ENCODE data around the gene NPAS3. TPM values are rescaled to one million over a fixed set of nuclear protein-coding genes. Genes with fewer than 3 reads are reported as not detected.

Gene NPAS3
- total and polyA plus RNA-seq, 7 donors, result 0.04 to 1.5 (median 0.39) TPM

DNA sequence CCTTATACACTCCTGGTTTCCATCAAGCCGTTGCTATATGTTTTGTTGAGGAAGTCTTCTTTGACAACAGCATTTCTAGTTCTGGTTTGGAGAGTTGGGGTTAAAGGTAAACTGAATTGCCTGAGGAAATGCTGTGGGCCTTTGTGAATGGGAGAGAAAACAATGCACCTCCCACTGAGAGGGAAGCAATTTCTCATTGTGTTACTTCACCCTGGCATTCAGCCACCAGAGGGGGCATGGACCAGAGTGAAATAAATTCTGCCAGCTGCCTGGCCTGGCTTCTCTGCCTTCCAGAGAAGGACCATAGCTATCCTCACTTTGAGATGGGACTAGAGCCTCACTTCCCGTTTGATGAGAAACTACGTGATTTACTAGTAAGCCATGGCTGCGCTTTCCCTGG is 536.9 kb downstream of the NPAS3 start:
- intact Hi-C loops (cut with DNase I), result no loop called here
- no peak for ATAC-seq
- H3K27ac ChIP-seq, result no peak overlapping the region
- WGBS, 3 donors, result 46 to 63% (median 51%) methylated on average over 4 of the region's 4 CpGs
- TF ChIP-seq, protein P1, sequence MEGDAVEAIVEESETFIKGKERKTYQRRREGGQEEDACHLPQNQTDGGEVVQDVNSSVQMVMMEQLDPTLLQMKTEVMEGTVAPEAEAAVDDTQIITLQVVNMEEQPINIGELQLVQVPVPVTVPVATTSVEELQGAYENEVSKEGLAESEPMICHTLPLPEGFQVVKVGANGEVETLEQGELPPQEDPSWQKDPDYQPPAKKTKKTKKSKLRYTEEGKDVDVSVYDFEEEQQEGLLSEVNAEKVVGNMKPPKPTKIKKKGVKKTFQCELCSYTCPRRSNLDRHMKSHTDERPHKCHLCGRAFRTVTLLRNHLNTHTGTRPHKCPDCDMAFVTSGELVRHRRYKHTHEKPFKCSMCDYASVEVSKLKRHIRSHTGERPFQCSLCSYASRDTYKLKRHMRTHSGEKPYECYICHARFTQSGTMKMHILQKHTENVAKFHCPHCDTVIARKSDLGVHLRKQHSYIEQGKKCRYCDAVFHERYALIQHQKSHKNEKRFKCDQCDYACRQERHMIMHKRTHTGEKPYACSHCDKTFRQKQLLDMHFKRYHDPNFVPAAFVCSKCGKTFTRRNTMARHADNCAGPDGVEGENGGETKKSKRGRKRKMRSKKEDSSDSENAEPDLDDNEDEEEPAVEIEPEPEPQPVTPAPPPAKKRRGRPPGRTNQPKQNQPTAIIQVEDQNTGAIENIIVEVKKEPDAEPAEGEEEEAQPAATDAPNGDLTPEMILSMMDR (IDR thresholded peaks at IDR 0.05), result no peak
- H3K4me3 ChIP-seq, result no peak overlapping the region
- no peaks in the 10 kb centered on the region for H3K9me3 ChIP-seq
- H3K27me3 ChIP-seq (ENCODE audit: insufficient read depth in 3 of 3, low read length in 2 of 3), result no peaks in the 10 kb centered on the region
- no peak for DNase-seq
- H3K36me3 ChIP-seq (ENCODE audit: insufficient read depth in 1 of 2, low read depth in 1 of 2), result no peaks in the 10 kb centered on the region
- no peaks in the 10 kb centered on the region for H3K4me1 ChIP-seq

DNA sequence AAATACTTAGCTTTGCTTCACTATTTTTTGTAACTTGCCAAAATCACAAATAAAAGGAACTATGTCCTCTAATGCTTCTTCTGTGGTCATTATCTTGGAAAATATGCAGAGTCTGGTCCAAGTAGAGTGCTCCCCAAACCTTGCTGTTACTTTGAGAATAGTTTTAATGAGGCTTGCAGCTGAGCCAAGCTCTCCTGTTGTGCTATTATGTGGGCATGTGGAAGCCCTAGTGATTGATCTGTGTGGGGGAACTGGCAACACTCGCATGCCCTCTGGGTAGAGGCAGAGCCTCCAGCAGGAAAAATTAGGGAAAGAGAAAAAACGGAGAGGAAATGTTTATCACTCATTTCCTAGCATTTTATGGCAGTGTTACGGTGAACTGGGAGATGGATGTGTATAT is 539.1 kb downstream of the NPAS3 start:
- Histone ChIP-seq H3K4me3 (no peak overlapping the region), H3K4me1 (no peaks in the 10 kb centered on the region), H3K9me3 (no peaks in the 10 kb centered on the region), H3K27me3 (ENCODE audit: insufficient read depth in 3 of 3, low read length in 2 of 3) (no peaks in the 10 kb centered on the region), H3K36me3 (ENCODE audit: insufficient read depth in 1 of 2, low read depth in 1 of 2) (no peaks in the 10 kb centered on the region), H3K27ac (no peak overlapping the region)
- no peak for DNase-seq
- intact Hi-C loops (cut with DNase I), result no loop called here
- TF ChIP-seq, protein P1 (IDR thresholded peaks at IDR 0.05), result no peak
- ATAC-seq, result no peak
- 68 to 76% (median 69%) methylated on average over 3 of the region's 3 CpGs for WGBS, 3 donors

DNA sequence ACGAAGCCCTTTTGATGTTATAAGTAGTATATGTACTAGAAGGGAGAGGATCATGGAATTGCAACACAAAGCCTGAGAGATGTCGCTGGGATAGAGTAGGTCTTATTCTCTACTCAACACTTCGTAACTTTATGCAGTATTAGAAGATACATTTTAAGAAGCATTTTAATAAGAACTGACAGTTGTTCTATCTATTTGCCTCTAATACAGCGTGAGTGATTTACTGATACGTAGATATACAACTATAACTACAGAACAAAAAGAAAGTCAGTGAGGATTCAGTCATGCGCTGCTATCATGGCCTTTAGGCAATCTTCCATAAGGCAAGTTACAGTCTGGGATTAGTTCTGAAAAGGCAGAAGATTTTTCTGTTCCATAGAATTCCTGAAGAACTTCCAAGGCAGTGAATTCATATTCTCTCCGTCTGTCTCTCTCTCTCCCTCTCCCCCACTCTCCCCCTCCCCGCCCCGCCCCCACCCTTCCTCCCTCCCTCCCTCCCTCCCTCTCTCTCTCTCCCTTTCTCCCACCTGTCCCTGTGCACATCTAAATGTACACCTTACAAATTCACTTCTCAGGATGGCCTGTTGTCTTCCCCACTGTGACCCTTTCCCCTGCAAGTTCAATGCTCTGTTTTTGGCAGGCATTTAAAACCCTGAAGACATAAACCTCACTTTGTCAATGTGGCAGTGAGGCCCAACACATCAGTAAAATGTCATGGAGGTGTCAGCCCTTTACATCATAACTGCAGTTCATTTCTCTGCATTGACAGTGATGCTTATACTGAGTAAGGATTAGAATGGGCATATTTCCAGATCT is 541.6 kb downstream of the NPAS3 start:
- intact Hi-C loops (cut with DNase I), result no loop called here

DNA sequence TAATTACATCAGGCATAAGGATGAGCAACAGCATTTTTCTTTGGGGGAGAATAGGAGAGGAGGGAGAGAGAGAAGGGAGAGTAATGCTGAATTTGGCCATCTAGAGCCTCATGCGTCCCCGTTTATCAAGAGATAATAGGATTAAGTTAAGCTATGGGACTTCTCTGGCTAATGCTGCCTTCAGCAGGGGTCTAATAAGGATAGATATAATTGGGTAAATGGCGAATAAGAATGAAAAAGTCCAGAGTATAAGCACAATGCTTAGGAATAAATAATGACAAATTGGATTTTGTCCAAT is 542.2 kb downstream of the NPAS3 start:
- H3K27ac ChIP-seq, result no peak overlapping the region
- no peak for ATAC-seq
- H3K27me3 ChIP-seq (ENCODE audit: insufficient read depth in 3 of 3, low read length in 2 of 3), result no peaks in the 10 kb centered on the region
- H3K9me3 ChIP-seq, result no peaks in the 10 kb centered on the region
- H3K4me3 ChIP-seq, result no peak overlapping the region
- 88 to 90% (median 88%) methylated on average over 3 of the region's 3 CpGs for WGBS, 3 donors
- H3K4me1 ChIP-seq, result no peaks in the 10 kb centered on the region
- H3K36me3 ChIP-seq (ENCODE audit: insufficient read depth in 1 of 2, low read depth in 1 of 2), result no peaks in the 10 kb centered on the region
- intact Hi-C loops (cut with DNase I), result no loop called here
- DNase-seq, result no peak
- TF ChIP-seq, protein P1 (IDR thresholded peaks at IDR 0.05), result no peak

More for the DNA sequence above, 541.6 kb downstream of the NPAS3 start:
- no peaks in the 10 kb centered on the region for H3K27me3 ChIP-seq (ENCODE audit: insufficient read depth in 3 of 3, low read length in 2 of 3)
- no peaks in the 10 kb centered on the region for H3K4me1 ChIP-seq
- H3K27ac ChIP-seq, result no peak overlapping the region
- no peaks in the 10 kb centered on the region for H3K9me3 ChIP-seq
- H3K4me3 ChIP-seq, result no peak overlapping the region
- ATAC-seq (no peak), DNase-seq (no peak)
- WGBS, 3 donors, result 79 to 93% (median 85%) methylated on average over 7 to 9 of the region's 9 CpGs
- H3K36me3 ChIP-seq (ENCODE audit: insufficient read depth in 1 of 2, low read depth in 1 of 2), result no peaks in the 10 kb centered on the region
- TF ChIP-seq, protein P1 (IDR thresholded peaks at IDR 0.05), result no peak

DNA sequence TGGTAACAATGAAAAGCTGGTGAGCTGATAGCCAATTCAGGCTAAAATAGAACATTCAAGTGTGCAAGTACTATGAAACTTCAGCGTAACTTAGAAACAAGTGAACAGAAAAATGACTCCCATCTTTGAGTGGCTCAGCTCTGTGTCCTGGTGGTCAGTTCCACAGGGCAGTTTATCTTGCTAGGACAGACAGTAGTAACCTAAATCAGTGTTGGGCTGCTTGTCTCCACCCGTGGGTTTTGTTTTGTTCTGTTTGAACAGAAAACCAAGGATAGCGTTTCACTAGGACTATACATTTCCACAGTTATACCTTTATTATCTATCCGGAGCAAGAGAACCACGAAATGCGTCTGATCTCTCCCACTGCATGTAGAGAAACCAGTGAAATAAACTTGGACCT is 544.4 kb downstream of the NPAS3 start:
- H3K27me3 ChIP-seq (ENCODE audit: insufficient read depth in 3 of 3, low read length in 2 of 3), result no peaks in the 10 kb centered on the region

More for the DNA sequence above, 544.4 kb downstream of the NPAS3 start:
- no peak overlapping the region for H3K27ac ChIP-seq
- WGBS, 3 donors, result 84 to 85% (median 85%) methylated on average over 6 of the region's 6 CpGs
- TF ChIP-seq, protein P1 (IDR thresholded peaks at IDR 0.05), result no peak
- no peaks in the 10 kb centered on the region for H3K9me3 ChIP-seq
- no peak overlapping the region for H3K4me3 ChIP-seq
- intact Hi-C loops (cut with DNase I), result no loop called here
- DNase-seq, result no peak
- no peaks in the 10 kb centered on the region for H3K36me3 ChIP-seq (ENCODE audit: insufficient read depth in 1 of 2, low read depth in 1 of 2)
- H3K4me1 ChIP-seq, result no peaks in the 10 kb centered on the region
- no peak for ATAC-seq

All from psoas muscle (tissue), 8 donors.